ENCODE data around the gene GABRR1. TPM values are rescaled to one million over a fixed set of nuclear protein-coding genes. Genes with fewer than 3 reads are reported as not detected.

Gene GABRR1
- total and polyA plus RNA-seq, 2 donors (not counting 3 experiments of a cell fraction or from before 2014, with no cell fraction given) = not detected

- intact Hi-C loops (cut with micrococcal nuclease) (no loop called here), dilution Hi-C loops (cut with MboI; ENCODE audit: extremely low pct_ligation_motif_present, low sequenced_read_pairs) (no loop called here)
- no TSS peak for BruUV-seq (replicated peaks)
- H3K36me3 ChIP-seq (ENCODE audit: control insufficient read depth in 2 of 2, extremely low read depth in 1 of 2, insufficient read depth in 2 of 2, low read length in 2 of 2) = no peaks in the 10 kb centered on the region
- DNase-seq (ENCODE audit: low read depth, low spot score) = no peak
- no peak overlapping the region for H3K27ac ChIP-seq (ENCODE audit: insufficient read depth, low read depth, low read length)
- TF ChIP-seq MYC (IDR thresholded peaks at IDR 0.05; ENCODE audit: low read depth, low read length) (no peak), EZH2 (IDR thresholded peaks at IDR 0.05; ENCODE audit: borderline replicate concordance, low read depth, low read length, severe bottlenecking) (no peak), CTCF (IDR thresholded peaks at IDR 0.05; ENCODE audit: extremely low read depth in 1 of 2, insufficient read depth in 1 of 2, low read depth in 1 of 2, low read length in 2 of 2) (no peak), MAX (IDR thresholded peaks at IDR 0.05; ENCODE audit: insufficient read depth, insufficient read length) (no peak), GATA2 (IDR thresholded peaks at IDR 0.05; ENCODE audit: insufficient read depth, insufficient read length, low read depth, low read length) (no peak), FOS (IDR thresholded peaks at IDR 0.05; ENCODE audit: borderline replicate concordance, insufficient read depth, low read length) (no peak), POLR2AphosphoS5 (IDR thresholded peaks at IDR 0.05; ENCODE audit: insufficient read depth, low read depth, low read length) (no peak), JUN (IDR thresholded peaks at IDR 0.05; ENCODE audit: borderline replicate concordance, insufficient read depth, insufficient read length, low read depth) (no peak), POLR2A (IDR thresholded peaks at IDR 0.05; ENCODE audit: low read depth, low read length) (no peak)
- H3K4me3 ChIP-seq (replicated peaks in 1 of 3; ENCODE audit: insufficient read depth in 1 of 3, low read depth in 1 of 3, low read length in 3 of 3) = no peak overlapping the region
- no peaks in the 10 kb centered on the region for H3K9me3 ChIP-seq (replicated peaks; ENCODE audit: control insufficient read depth, insufficient read depth, low read length)
- ChIA-PET POLR2A (no interaction called here), CTCF (interaction anchor here (1.0 kb wide), 1 partner anchor 11 kb away, joined by 3 read pairs; no protein-coding TSS in a partner anchor)
- no peak overlapping the region for H3K9ac ChIP-seq (replicated peaks; ENCODE audit: extremely low read depth, insufficient read depth, low read length)
- no peak overlapping the region for H3K4me2 ChIP-seq (ENCODE audit: insufficient read depth, low read length)
- no peaks in the 10 kb centered on the region for H3K9me1 ChIP-seq (replicated peaks; ENCODE audit: control insufficient read depth, extremely low read depth, insufficient read depth, low read length)
- H4K20me1 ChIP-seq (replicated peaks; ENCODE audit: control insufficient read depth, extremely low read depth, insufficient read depth, low read length) = no peaks in the 10 kb centered on the region
- no peaks in the 10 kb centered on the region for H3K79me2 ChIP-seq (ENCODE audit: control insufficient read depth, insufficient read depth, low read length)
- no peaks in the 10 kb centered on the region for H3K4me1 ChIP-seq (ENCODE audit: control insufficient read depth, extremely low read depth, insufficient read depth, low read length)
- peaks cover 0 to 2% of the 10 kb centered on the region in 2 experiments for H3K27me3 ChIP-seq (ENCODE audit: control insufficient read depth in 2 of 2, insufficient read depth in 2 of 2, low read length in 2 of 2)
- no peak overlapping the region for H2AFZ ChIP-seq (ENCODE audit: low read depth, low read length)
- no peak for FAIRE-seq
These were observed 36.2 kb downstream of the GABRR1 start for GRCh38 chr6:89180971-89181370.

All from endothelial cell of umbilical vein (primary cell).